ENCODE measurements around the gene CYP3A7.

DNA sequence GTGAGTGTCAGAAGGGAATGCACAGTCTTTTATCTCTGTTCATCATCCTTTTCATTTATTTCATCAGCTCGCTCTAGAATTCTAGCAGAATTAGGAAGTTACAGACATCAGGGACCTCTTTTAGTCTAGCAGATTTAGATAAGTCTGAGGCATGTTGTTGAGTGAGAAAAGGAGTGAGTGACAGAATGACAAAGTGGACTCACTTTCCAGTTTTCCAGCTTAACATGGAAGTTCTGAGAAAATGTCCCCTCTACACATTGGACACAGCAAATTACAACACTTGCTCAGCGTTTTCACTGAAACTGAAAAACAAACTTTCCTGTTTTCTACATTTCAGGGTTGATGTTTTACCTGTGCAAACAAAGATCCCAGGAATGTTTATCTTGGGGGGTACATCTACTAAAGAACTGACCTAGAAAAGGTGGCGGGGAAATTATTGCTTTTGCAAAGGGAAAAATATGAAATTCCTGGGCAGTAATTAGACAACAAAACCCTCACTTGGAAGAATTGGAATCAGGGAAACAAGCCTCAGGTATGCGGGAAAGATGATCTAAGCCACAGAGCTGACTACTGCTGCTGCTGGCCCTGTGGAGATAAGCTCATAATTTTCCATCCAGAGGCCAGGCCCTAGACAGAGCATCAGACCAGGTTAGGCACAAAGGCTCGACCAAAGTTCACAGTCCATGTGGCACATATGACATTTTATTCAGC is 40.6 kb downstream of the CYP3A7 start:
- TF ChIP-seq, protein P1, sequence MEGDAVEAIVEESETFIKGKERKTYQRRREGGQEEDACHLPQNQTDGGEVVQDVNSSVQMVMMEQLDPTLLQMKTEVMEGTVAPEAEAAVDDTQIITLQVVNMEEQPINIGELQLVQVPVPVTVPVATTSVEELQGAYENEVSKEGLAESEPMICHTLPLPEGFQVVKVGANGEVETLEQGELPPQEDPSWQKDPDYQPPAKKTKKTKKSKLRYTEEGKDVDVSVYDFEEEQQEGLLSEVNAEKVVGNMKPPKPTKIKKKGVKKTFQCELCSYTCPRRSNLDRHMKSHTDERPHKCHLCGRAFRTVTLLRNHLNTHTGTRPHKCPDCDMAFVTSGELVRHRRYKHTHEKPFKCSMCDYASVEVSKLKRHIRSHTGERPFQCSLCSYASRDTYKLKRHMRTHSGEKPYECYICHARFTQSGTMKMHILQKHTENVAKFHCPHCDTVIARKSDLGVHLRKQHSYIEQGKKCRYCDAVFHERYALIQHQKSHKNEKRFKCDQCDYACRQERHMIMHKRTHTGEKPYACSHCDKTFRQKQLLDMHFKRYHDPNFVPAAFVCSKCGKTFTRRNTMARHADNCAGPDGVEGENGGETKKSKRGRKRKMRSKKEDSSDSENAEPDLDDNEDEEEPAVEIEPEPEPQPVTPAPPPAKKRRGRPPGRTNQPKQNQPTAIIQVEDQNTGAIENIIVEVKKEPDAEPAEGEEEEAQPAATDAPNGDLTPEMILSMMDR (conservative IDR thresholded peaks at IDR 0.05; ENCODE audit: low read length) = no peak
- TF ChIP-seq EZH2phosphoT487 (IDR thresholded peaks at IDR 0.05; ENCODE audit: borderline replicate concordance) = no peak
